Subcutaneous adipose tissue (tissue), 4 donors: ENCODE results near the gene DIP2A. TPM values are rescaled to one million over a fixed set of nuclear protein-coding genes. Genes with fewer than 3 reads are reported as not detected.

Experiments used
- total RNA-seq, 4 donors: library from RNA; depleted of rRNA; stranded (reverse); fragments of >200 nt; gene quantifications; one replicate each; pipeline ENCODE4 v1.1.0, GENCODE V29; 2016
- TF ChIP-seq, protein P1 (sequence below): fragments of 450-650 bp; IDR thresholded peaks from one replicate; pipeline ENCODE4 v1.5.1; 2016; ENCODE audit warnings: low read depth, mild to moderate bottlenecking, control low read depth, antibody characterized with exemption, moderate library complexity

DIP2A gene
- total RNA-seq, 4 donors from 2014 or later = 29.2 to 54.8 (median 44.4) TPM

DNA sequence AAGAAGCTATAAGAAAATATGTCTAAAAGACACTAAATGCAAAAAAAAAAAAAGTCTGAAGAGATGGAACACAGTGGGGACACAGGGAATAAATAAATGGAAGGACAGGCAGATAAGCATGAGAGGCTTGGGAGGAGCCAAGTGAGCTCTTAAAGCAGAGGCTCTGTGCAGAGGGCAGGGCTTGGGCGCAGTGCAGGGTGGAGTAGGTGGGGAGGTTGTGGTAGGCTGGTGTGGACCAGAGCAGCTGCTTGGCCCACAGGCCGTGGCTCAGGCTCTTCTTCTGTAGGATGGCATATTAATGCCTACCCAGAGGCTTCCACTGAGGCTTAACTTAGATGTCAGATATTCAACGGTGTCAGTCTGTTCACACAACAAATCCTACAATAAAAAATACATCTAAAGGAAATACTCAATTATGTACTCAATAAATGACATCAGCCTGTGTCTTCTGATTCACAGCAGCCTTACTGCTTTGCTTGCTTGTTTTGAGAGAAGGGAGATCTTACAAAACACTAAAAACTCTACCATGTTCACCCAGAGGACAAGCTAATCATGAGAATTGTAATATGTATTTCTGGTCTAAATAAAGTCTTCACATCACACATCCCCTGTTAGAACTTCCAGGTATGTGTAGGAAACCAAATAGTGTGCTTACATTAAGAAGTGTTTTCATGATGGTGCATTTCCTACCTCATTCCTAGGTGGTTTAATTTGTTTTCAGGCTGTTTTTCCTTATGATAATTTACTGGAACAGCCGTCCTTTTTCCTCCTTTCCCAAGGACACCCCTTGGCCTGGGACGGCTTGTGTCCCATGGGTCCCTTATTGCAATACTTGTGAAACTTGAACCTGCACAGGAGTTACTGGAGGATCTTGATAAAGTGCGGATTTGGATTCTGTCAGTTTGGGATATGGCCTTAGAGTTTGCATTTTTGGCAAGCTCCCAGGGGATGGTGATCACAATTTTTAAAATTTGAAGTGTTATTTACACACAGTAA lies 24.9 kb downstream of the DIP2A start:
- TF ChIP-seq, protein P1, sequence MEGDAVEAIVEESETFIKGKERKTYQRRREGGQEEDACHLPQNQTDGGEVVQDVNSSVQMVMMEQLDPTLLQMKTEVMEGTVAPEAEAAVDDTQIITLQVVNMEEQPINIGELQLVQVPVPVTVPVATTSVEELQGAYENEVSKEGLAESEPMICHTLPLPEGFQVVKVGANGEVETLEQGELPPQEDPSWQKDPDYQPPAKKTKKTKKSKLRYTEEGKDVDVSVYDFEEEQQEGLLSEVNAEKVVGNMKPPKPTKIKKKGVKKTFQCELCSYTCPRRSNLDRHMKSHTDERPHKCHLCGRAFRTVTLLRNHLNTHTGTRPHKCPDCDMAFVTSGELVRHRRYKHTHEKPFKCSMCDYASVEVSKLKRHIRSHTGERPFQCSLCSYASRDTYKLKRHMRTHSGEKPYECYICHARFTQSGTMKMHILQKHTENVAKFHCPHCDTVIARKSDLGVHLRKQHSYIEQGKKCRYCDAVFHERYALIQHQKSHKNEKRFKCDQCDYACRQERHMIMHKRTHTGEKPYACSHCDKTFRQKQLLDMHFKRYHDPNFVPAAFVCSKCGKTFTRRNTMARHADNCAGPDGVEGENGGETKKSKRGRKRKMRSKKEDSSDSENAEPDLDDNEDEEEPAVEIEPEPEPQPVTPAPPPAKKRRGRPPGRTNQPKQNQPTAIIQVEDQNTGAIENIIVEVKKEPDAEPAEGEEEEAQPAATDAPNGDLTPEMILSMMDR = no peak

DNA sequence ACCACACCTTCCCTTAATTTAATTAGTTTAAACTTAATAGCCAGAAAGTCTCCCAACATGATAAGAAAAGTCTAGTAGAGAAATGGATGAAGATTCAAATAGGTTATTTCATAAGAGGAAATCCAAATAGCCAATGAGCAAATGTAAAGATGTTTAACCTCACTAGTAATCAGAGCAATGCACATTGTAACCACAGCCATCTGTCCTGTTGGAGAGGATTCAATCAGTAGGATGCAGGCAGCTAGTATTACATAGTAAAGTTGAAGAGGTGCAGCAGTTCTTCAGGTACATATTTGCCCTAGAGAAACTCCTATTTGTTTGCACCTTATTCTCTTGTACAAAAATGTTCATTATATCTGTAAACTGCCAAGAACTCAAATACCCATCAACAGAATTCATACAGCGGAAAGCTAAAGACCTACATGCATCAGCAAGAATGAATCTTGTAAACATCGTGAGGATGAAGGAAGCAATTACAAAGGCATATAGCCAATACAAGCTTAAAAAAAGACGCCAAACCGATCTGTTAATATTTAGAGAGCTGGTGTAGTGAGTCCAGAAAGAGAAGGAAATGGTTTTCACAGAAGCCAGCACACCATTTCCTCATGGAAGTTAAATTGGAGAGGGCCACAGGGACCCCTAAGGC lies 27.9 kb downstream of the DIP2A start:
- TF ChIP-seq, protein P1 = no peak

DNA sequence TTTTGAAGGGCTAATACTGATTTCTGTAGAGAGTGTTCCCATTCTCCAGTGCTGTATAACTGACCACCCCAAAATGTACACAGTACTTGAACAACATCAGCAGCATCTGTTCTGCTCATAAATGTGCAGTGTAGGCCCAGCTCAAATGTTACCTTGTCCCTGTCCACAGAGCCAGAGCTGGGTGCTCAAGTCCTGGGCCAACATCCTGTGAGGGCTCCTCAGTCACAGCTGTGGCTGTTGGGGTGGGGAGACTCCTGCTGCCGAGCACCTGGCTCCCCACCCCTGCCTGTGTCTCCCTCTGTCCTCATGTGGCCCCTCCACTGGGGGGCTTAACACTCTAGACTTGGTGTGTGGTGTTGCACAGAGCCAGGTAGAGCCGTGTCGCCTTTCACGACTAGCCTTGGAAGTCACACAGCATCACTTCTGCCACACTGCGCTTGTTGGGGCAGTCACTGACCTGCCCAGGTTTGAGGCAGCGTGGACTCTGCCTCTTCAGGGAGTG lies 30.5 kb downstream of the DIP2A start:
- TF ChIP-seq, protein P1 = no peak

DNA sequence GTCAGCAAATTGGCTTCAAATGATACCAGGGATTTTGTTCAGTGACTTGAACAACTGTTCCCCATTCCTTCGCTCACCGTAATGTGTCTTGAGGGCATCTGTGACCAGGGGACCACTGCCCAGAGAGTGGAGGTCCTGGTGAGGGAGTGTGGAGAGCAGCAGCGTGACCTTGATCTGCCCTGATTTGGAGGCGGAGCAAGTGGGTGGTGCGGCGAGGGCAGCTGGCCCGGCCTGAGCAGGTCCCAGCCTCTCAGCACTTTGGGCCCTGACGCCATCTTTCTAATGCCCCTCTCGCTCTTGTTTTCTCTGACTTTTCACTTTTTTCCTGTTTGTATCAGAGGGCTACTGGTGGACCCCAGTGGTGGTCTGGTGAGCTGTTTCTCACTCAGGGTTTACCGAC lies 31.1 kb downstream of the DIP2A start:
- TF ChIP-seq, protein P1 = no peak

DNA sequence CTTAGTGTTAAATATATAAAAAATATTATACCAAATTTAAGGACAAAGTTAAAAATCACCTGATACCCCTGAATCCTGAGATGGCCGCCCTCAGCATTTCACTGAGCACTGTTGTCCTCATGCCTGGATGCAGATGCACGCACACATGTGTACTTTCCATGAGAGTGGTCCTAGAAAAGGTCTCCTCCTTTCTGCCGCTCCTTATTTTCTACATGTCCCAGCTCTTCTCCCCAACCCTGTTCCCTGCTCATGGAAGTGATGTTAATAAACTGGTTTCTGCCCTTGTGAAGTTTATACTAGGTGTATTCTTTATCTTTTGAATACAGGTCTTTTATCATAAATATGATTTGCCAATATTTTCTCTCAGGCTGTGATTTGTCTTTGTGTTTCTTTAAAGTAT lies 32.9 kb downstream of the DIP2A start:
- TF ChIP-seq, protein P1 = no peak

DNA sequence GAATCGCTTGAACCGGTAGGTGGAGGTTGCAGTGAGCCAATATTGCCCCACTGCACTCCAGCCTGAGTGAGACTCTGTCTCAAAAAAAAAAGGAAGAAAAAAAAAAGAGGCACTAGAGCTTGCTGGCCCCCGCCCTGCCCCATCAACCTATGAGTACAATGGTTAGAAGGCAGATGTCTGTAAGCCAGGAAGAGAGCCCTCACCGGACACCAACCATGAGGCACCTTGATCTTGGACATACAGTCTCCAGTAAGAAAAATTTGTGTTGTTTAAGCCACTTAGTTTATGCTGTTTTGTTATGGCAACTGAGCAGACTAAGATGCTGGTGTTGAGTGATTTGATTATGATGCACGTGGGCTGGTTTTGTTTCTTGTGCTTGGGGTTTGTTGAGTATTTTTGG lies 34.2 kb downstream of the DIP2A start:
- TF ChIP-seq, protein P1 = no peak

DNA sequence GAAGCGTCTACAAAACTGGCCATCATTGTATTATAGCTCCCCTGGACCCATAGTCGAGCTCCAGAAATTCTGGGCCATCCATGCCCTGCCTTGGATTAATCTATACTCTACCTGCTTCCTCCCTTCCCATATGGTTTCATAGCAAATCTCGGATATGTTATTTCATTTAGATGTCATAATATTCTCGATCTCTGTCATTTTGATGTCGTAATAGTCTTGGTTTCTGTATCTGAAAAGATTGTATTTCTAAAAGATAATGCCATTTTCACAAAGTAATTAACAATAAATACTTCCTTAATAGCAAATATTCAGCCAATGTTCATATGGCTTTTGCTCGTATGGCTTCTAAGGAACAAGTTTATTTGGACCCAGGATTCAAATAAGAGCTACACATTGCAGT lies 35.1 kb downstream of the DIP2A start:
- TF ChIP-seq, protein P1 = no peak
